H1 (cell line): ENCODE results near the gene PSMC4. TPM values are rescaled to one million over a fixed set of nuclear protein-coding genes. Genes with fewer than 3 reads are reported as not detected.

Experiments used
- BACH1 ChIP-seq: IDR thresholded peaks from 2 replicates; pipeline ENCODE4 v1.6.1; 2012; ENCODE audit warnings: low read length, improper control_type of control experiment
- EGR1 ChIP-seq: IDR thresholded peaks from 2 replicates; pipeline ENCODE4 v1.6.1; 2011; ENCODE audit warnings: low read depth, low read length, borderline replicate concordance
- GTF2F1 ChIP-seq: IDR thresholded peaks from 2 replicates; pipeline ENCODE4 v1.6.1; 2012; ENCODE audit warnings: low read depth, low read length, improper control_type of control experiment, borderline replicate concordance
- JUND ChIP-seq: IDR thresholded peaks from 2 replicates; pipeline ENCODE4 v1.6.1; 2011; ENCODE audit warnings: mild to moderate bottlenecking, improper control_type of control experiment, low read length
- POU5F1 ChIP-seq: IDR thresholded peaks from 2 replicates; pipeline ENCODE4 v1.6.1; 2011; ENCODE audit warnings: low read depth, mild to moderate bottlenecking, low read length, moderate library complexity
- RFX5 ChIP-seq: IDR thresholded peaks from 2 replicates; pipeline ENCODE4 v1.6.1; 2011; ENCODE audit warnings: low read depth, low read length, improper control_type of control experiment, borderline replicate concordance
- YY1 ChIP-seq: IDR thresholded peaks from 2 replicates; pipeline ENCODE4 v1.6.1; 2011; ENCODE audit warnings: low read depth, mild to moderate bottlenecking, low read length
- ZNF274 ChIP-seq: IDR thresholded peaks from 2 replicates; pipeline ENCODE4 v1.7.0; 2012; ENCODE audit warnings: low read length, borderline replicate concordance; ENCODE audit errors: extremely low read depth
- polyA plus RNA-seq, 7 experiments: library from polyadenylated mRNA; depleted of rRNA in 3 of 7; stranded (reverse) in 5 of 7; unstranded in 2 of 7; fragments of >200 nt in 5 of 7; fragments of 200-250 nt in 2 of 7; gene quantifications; 1 replicate in 5 of 7; 2 replicates in 1 of 7; 4 replicates in 1 of 7; pipeline versions ENCODE4 v1.2.1 to v1.2.3, GENCODE V29; 2011 to 2013; ENCODE audit warnings: missing spikeins in 2 of 7, mixed read lengths in 2 of 7
- total RNA-seq: library from RNA; stranded (reverse); fragmentation: NEBNext Ultra II Directional; extraction: Animal tissue kit (Norgen Biotek cat#: 25700); gene quantifications from 2 replicates; pipeline ENCODE4 v1.2.1, GENCODE V29; 2021

PSMC4 gene
- total and polyA plus RNA-seq, 2 of the 8 experiments (the other 6 are each of a cell fraction or from before 2014, with no cell fraction given) = 116 to 126 TPM

DNA sequence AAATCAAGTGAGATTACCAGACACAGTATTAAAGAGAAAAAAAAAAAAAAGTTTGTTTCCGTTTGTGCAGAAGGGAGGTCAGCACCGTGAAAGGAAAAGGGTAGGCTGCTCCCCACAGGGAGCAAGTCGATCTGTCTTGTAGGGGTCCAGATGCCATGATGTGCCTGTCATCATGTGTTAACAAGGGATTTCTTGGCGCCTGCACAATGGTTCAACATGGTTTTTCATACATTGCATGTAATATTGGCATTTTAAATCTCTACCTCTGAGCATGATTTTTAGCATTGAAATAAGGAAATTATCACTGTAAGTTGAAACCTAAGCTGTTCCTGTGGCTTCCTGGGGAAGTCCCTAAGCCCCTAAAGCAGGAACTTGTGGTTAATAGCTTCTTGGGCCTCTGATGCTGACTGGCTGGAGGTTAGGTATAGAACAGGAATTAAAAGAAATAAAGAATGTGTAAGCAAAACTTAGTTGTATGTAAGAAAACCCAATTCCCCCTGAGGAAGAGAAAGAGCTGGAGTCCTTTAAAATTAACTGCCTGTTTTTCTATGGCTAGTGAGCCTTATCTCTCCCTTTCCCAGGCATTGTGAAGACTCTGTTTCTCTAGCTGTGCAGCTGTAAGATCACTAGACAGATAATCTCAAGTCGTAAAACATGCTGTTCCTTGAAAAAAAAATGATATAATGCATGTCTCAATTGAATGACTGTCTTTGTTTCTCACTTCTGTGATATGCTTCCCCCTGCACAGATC is 29.2 kb upstream of the PSMC4 start (continued):
- TF ChIP-seq POU5F1 (no peak), BACH1 (no peak), EGR1 (no peak), GTF2F1 (no peak), JUND (no peak), ZNF274 (no peak), RFX5 (no peak), YY1 (no peak)
- TF ChIP-seq, all 59 proteins: peak for 0
